NCI-H2171 treated with DMSO at 0.1 percent for 48 hours (cell line): ENCODE data around the gene C3orf62.

Experiments used
- DNase-seq: peaks from one replicate; lab custom pipeline; 2025; lab: John Stamatoyannopoulos, UW

The C3orf62 gene

DNA sequence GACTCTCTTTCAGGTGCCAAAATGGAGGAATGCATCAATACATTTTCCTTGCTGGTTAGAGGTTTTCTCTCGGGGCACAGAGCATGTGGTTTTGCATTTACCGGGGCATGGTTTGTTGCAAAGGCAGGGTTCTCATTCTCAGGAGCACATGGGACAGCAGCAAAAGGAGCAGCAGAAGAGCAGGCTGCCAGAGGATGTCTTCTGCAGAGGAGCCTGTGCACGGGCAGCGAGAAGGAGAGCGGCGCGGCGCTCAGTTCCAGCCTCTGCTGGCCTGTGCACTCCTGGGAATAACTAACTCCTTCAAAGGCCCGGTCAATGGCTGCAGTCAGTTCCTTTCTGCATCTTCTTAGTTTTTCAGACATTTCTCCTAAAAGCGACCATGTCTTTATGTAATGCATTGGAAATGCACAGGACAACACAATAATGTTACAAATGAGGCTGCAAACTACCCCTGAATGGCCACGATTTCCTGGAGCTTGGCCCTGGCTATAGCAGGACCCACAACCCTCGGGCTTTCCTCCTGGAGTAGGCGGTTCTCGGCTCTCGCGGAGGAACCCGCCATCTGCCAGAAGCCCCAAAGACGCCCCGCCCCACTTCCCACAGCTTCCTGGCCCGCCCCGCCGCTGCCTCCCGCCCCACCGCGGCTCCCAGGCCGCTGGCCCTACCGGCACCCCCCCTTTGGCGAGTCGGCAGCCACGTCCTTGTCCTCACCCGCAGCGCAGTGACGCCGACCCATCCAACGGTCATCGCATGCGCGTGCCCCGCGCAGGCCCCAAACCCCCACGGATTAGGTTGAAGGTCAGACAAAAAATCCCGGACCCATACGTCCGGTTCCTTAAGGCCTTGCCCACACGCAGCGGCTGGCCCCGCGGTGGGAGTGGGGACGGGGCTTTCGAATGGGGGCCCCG, at the start of gene C3orf62:
Gene C3orf62, minus strand, starts transcription at position 758 of the 908 bp plus-strand sequence. Its CDS starts 360 bp downstream, at position 398.
- peak; percentile 19 for DNase-seq

DNA sequence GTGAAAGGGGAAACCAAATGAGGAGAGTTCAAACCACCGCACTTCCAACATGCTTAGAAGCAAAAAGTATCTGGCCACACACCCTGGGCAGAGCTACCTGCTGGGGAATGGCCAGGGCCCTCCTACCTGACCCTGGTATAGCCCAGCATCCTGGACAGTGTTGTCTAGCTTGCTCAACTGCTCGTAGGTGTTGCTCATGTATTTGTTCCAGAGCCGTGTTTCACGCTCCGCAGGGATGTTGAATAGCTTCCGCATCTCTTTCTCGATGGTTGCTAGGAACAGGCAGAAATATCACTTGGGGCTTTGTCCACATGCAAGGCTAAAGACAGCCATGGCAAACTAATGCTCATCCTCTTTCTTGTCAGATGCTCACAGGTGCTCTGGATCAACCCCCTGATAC, 47.7 kb upstream of the C3orf62 start:
- DNase-seq: no peak

DNA sequence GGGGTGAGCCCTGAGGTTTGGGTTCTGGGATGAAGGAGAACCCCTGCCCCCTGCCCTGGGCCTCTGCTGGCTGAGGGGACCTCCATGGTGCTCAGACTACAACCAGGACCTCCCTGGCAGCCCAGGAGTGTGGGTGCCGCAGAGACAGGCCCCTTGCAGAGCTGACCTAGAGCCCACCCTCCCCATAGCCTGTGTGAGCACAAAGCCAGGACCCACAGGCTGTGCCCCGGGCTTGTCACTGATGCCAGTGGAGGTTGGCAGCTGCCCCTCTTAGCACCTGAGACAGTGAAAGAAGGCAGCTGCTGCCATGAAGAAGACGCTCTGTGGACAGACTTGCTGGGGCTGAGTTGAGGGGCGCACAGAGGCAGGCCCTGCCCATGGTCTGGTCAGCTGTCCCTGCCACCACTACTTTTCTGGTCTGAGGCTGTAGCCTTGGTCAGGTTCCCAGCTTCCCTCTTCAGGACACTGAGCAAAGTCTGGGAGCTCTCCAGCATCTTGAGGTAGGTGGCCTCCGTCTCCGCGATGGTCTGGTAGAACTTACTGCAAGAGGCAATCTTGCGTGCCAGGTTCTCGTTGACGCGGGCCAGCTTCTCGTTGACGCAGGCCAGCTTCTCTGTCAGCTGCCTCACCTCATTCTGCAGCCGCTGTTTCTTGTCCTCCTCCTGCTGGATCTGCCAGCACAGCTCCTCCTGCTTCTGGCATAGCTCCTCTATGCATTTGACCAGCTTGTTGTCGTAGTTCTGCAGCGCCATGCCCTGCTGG, 39.8 kb upstream of the C3orf62 start:
- DNase-seq: no peak

DNA sequence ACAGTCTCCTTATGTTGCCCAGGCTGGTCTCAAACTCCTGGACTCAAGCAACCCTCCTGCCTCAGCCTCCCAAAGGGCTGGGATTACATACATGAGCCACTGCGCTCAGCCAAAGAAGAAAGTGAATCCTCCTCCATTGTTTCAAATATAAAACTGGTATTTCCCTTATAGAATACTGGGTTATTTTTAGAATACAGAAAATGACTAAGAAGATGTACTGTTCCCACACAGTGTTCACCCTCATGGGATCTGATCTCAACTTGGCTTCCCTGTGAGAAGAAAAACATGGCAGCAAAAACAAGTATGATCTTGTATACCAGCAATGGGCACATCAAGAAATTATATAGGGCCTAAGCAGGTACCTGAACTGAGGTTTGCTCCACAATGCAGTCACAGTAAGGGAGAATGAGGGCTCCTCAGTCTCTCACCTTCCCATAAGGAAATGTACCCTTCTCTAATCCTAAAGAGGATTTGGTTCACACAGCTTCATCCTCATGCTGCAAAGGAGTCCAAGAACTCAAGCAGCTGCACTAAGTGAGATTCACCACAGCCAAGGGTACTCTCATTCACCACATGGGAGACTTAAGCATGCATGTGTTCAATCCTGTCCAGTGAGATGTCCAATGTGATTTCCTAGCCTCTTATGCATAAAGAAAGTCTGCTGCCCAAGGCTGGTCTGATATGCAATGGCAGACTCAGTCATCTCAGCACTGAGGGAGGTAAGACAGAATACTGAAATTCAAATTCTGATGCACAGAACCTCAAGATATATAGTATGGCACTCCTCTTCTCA, 37.1 kb upstream of the C3orf62 start:
- no peak for DNase-seq

DNA sequence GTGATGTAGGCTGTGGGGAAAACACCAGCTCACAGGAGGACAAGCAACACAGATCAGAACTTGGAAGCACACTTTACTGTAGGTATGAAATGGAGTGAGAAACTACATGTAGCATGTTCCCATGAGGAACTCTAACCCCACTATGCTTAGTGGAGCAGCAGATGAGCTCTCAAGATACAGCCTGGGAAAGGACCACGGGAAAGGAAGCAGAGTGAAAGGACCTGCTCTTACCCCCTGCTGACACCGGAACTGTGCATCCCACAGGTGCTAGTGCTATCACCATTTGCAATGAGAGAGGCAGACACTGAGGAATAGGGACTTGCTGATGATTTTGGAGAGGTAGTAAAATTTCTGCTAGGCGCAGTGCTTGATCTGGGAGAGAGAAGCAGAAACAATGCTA, 34.3 kb upstream of the C3orf62 start:
- DNase-seq: no peak

DNA sequence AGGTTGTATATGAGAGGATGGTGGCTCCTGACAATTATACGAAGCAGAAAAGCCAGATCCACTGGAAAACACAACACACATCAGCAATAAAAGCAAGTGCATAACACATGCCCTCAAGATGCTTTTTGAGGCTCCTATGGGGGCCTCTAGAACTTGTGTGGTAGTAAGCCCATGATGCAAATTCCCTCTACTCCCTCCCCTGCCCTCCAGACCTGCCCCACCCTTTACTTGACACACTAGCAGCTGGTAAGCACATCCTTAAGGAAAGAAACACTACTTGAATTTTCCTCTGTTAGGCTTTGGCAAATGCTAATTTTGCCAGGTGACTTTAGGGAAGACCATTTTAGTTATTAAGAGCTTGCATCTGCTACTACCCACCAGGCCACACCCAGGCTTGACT, 33.6 kb upstream of the C3orf62 start:
- no peak for DNase-seq

DNA sequence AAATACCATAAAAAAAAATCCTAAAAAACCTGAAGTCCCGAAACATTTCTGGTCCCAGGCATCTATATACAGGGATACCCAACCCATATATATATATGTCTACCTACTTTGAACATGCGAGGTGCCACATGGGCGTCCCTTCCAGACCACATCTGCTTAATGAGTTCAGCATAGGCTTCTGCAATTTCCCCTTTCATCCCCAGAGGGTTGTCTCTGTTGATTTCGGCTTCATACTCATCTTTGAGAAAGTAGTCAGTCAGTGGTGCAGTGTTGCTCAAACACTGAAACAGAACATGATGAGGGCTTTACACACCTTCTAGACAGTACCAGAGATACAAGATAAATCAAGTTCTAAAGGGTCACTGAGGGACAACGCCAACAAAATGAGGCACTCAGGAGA, 28.6 kb upstream of the C3orf62 start:
- no peak for DNase-seq

DNA sequence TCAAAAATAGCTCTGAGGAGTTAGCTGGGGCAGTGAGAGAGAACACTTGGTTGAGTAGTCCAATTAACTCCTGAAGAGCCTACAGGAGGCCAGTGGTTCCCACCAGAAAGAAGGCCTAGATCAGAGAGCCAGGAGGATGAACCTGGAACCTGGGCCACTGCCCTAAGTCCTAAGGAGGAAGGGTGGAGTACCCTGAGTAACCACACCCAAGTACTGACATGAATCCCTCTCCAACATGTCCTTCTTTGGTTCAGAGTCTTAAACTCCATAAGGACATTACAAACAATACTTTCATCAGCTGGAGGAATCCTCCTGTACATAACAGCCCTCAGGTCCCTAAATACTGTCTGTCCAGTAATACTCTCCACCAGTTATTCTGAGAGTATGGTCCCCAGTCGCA, 25.6 kb upstream of the C3orf62 start:
- DNase-seq: no peak

DNA sequence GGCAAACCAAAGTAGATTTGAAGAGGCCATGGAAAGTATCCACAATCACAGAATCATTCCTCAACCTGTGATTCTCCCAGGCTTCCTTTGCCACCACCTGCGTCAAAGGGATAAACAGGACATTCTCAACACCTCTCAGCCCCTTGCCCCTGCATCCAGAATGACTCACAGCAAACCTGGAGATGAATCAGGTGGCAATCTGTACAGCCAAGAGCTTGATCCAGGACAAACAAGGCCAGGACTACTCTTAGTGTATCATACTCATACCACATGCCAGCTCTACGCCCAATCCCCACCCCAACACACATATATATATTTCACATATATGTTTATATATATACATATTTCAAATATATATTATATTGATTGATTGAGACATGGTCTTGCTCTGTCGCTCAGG, 23.6 kb upstream of the C3orf62 start:
- no peak for DNase-seq

DNA sequence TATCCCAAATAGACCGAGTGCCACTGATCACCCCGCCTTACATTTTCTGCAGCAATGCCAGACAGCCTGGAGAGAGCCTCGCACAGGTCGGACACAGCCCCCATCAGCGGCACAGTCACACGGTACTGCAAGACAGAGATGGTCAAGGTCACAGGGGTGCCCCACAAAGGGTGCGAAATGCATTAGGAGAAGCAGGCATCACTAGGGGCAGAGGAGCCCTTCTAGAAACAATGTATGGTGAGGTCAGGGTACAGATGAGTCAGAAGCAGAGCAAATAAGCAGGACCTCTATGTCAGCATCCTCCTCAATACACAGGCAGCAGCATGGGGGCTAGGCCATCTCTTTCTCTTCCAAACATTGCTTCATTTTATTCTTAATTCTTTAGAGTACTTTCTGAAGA, 21.5 kb upstream of the C3orf62 start:
- DNase-seq: no peak

DNA sequence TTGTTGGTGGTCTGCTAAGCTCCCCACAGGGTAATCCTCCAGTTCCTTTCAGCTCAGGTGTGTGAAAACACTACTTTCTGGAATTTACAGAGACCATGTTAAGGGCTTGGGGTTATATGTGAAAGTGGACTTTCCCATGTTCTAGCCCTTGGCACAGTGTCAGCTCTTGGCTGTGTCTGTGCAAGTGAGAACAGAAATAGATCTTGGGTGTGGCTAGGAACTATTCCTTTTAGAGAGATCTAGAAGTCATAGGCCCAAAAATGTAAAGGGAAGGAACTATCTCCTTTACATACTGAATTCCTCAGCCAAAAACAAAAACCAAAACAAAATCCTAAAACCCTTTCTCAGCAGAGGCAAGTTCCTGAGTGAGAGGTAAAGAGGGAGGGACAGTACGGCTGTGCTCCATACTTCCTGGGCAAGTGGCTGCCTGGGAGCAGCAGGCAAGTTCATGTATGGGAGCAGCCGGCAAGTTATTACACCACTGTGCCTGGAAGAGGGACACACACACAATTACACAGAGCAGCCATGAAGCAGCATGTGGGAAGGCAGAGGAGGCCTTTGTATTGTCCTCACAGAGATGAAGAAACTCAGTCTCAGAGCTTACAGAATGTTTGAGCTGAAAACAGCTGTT, 19.9 kb upstream of the C3orf62 start:
- no peak for DNase-seq

DNA sequence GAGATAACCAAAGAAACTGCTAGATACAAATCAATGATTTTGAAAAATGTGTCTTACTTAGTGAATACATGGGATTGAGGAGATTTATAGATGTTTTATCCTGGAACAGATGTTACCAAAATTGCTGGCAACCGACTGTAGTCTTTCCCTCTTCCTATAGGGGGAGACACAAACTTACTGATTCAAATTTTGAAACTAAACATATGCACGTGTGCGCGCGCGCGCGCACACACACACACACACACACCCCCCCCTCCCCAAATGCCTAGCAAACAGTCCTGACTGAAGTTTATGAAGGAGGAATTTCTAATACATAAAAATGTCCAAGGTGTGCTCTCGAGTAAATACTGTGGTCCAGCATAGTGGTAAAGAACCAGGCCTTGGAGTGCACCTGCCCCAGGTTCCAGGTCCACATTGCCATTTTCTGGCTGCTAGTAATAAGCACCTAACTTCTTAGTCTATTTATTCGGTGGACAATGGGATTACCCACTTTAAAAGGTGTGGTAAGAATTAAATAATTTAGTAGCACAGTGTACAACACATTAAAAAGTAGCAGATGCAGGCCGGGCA, 18.5 kb upstream of the C3orf62 start:
- peak; percentile 0 for DNase-seq

DNA sequence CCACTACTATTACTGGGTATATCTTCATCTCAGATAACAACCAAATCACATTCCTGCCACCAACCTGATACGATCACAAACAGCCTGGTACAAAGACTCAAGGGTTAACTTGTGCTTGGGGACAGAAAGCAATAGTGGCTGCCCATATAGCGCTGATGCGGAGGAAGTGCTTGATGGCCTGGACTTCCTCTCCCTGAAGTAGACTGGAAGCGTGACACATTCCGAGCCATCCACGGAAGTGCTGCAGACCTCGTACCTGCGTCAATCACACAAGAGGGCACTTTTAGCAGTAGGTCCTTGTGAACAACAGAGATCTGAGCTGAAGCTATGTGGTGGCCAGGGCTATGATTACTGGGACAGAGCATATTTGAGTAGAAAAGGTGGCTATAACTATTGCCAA, 17.3 kb upstream of the C3orf62 start:
- DNase-seq: no peak

DNA sequence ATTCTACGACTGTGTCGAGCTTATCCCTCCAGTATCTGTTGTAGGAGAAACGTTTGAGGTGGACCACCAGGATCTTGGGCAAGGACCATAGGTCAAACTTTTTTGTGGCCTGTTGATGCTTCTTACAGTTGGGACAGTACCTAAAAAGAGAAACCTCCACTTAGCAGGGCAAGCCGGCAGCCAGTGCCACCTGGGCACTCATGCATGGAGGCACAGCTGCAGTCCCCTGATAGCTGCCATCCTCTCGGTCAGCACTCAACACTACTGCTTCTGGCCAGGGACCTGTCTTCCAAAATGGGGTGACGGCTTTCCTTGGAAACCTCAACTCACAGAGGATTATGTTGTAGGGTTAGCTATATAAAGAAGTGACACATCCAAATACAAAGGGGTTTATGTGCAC, 7.0 kb upstream of the C3orf62 start:
- no peak for DNase-seq

DNA sequence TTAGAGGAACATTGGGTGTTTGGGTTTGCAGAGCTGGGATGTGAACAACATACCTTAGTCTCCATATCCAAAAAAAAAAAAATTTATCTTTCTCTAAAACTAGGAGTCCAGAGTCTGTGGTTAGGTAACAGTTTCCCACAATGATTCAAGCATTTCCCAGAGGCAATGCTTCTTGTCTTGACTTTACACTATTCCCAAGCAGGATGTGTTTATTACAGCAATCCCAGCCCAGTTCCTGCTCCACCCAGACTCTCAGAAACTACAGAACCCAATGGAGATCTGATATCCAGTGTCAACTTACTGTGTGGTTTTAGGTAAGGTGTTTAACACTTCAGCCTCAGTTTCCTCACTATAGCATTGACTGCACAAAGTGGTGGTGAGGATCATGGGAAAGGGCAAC, 2.3 kb upstream of the C3orf62 start:
- DNase-seq: no peak

DNA sequence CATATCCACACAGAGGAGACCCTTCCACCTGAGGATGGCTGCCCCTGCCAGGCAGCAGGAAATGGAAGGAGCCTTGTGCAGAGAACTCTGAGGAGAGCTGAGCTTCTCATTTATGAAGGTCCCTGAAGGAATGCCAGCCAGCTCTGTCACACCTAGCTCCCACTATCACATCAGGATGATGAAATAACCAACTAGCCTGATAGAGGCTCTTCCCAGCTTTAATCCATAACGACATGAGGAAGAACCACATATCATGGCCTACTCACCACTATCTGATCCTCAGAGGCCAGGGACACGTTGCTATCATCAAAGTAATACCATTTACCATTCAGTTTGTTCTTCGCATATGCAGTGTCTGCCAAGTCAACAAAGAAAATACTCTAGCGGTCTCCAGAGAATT, 1.5 kb upstream of the C3orf62 start:
- no peak for DNase-seq

DNA sequence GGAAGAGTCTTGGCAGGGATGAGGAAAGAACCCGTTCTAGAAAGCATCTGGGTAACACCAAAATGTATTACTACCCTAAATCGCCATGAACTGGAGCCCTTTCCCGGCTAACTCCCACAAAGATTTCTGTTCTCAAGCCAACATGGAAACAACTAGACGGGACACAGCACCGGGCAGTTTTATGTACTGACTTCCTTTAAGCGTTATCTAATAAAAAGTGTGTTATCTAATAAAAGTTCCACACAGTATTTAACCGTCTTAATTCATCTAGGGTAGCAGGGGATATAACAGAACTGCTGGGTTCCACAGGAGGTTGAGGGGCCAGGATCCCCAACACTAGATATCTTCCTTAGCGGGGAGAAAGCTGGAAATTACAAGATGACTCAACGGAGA, 347 bp upstream of the C3orf62 start:
- no peak for DNase-seq

DNA sequence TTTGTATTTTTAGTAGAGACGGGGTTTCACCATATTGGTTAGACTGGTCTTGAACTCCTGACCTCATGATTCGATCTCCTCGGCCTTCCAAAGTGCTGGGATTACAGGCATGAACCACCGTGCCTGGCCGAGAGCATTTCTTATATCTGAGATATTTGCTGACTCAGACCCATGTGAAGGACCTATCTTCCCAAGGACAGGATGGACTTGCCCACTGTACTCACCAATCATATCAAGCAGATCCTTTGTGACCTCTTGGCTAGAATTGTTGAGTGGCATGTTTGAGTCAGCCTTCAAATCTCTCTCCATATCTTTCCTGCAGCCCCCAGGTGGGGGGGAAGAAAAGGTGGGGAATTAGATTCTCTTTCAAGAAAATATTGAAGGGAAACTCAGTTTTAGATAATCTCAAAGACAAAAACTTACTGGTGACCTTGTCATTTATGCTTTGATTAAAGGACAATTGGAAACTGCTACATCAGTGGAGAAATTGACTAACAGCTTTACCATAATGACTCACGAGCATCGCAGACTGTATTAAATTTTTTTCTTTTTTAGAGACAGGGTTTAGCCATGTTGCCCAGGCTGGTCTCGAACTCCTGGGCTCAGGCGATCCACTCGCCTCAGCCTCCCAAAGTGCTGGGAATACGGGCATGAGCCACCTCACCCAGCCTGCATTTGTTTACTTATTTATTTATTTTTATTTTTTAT, 3.1 kb downstream of the C3orf62 start:
- no peak for DNase-seq

DNA sequence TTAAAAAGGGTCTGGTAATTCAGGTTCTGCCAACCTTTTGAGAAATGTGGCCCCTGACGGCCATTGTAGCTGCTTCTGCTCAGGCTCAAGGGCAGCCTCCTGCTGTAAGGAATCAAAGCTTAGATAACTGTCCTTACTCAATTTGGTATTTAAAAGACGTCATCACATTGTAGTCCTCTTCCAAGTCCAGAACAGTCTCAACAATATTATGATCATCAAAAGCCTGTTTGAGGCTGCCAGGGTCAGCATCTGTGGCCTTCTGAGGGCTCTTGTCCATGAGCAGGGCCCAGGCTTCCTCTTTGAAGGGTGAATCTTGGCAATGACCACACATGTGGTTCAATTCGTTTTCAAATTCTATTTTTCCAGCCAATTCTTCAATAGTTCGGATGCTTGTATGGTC, 6.0 kb downstream of the C3orf62 start:
- no peak for DNase-seq

DNA sequence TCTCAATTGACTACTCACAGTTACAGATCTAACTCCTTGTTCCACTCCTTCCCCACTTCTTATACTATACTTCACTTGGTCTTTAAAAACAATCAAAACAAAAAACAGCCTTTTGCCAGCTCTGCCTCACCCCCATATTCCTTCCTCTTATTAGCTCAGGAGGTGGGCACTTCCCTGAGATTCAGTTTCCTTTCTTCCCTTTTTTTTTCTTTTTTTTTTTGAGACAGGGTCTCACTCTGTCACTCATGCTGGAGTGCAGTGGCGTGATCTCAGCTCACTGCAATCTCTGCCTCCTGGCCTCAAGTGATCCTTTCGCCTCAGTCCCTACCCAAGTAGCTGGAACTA, 6.9 kb downstream of the C3orf62 start:
- DNase-seq: no peak
